GM18505 (cell line): Measurements from ENCODE around the gene TLN1.

Experiments used
- ATAC-seq: cut with Tn5 transposase; IDR thresholded peaks from one replicate; pipeline ENCODE4 v1.9.1; 2021; ENCODE audit not compliant: unreplicated experiment
- POLR2A ChIP-seq: IDR thresholded peaks from 4 replicates; pipeline ENCODE4 v1.6.1; 2011; ENCODE audit warnings: borderline replicate concordance; ENCODE audit not compliant: insufficient read depth, insufficient read length; ENCODE audit errors: extremely low read depth

TLN1 gene

GRCh38 chr9:35712762-35713400 lies 19.1 kb downstream of the TLN1 start:
- no peak for ATAC-seq
- TF ChIP-seq POLR2A, result no peak

- no peak for ATAC-seq
- no peak for TF ChIP-seq POLR2A
These were observed 20.2 kb downstream of the TLN1 start for GRCh38 chr9:35711501-35712428.

- ATAC-seq, result no peak
- TF ChIP-seq POLR2A, result no peak
These were observed 21.0 kb downstream of the TLN1 start for GRCh38 chr9:35710818-35711500.

- TF ChIP-seq POLR2A, result no peak
- ATAC-seq, result no peak
These were observed 23.8 kb downstream of the TLN1 start for GRCh38 chr9:35708146-35708545.

- TF ChIP-seq POLR2A, result no peak
- no peak for ATAC-seq
These were observed 25.0 kb downstream of the TLN1 start for GRCh38 chr9:35706951-35707350.

GRCh38 chr9:35705836-35706430 lies 26.1 kb downstream of the TLN1 start:
- TF ChIP-seq POLR2A, result no peak
- no peak for ATAC-seq

GRCh38 chr9:35705372-35705771 lies 26.6 kb downstream of the TLN1 start:
- ATAC-seq, result no peak
- TF ChIP-seq POLR2A, result no peak

GRCh38 chr9:35703906-35704672 lies 27.9 kb downstream of the TLN1 start:
- ATAC-seq, result no peak
- TF ChIP-seq POLR2A, result no peak

- no peak for TF ChIP-seq POLR2A
- no peak for ATAC-seq
These were observed 29.3 kb downstream of the TLN1 start for GRCh38 chr9:35702696-35703095.

- TF ChIP-seq POLR2A, result no peak
- ATAC-seq, result no peak
These were observed 31.1 kb downstream of the TLN1 start for GRCh38 chr9:35700942-35701341.

GRCh38 chr9:35700031-35700430 lies 32.0 kb downstream of the TLN1 start:
- TF ChIP-seq POLR2A, result no peak
- no peak for ATAC-seq

- ATAC-seq, result no peak
- no peak for TF ChIP-seq POLR2A
These were observed 33.8 kb downstream of the TLN1 start for GRCh38 chr9:35698231-35698630.
